ENCODE measurements around the gene DOC2A.

DNA sequence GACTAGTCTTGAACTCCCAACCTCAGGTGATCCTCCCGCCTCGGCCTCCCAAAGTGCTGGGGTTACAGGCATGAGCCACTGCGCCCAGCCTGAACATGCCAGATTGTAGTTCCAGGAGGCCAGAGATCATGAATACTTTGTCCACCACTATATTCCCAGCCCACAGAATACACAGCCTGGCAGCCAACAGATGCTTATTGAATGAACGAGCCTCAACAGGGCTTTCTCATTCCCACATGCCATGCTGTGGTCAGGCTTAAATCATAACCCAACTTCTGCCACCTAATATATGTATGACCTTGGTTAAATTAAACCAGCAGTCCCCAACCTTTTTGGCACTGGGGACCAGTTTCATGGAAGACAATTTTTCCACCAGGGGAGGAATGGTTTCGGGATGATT, 52.1 kb downstream of the DOC2A start:
- TF ChIP-seq, protein P1, sequence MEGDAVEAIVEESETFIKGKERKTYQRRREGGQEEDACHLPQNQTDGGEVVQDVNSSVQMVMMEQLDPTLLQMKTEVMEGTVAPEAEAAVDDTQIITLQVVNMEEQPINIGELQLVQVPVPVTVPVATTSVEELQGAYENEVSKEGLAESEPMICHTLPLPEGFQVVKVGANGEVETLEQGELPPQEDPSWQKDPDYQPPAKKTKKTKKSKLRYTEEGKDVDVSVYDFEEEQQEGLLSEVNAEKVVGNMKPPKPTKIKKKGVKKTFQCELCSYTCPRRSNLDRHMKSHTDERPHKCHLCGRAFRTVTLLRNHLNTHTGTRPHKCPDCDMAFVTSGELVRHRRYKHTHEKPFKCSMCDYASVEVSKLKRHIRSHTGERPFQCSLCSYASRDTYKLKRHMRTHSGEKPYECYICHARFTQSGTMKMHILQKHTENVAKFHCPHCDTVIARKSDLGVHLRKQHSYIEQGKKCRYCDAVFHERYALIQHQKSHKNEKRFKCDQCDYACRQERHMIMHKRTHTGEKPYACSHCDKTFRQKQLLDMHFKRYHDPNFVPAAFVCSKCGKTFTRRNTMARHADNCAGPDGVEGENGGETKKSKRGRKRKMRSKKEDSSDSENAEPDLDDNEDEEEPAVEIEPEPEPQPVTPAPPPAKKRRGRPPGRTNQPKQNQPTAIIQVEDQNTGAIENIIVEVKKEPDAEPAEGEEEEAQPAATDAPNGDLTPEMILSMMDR (conservative IDR thresholded peaks at IDR 0.05; ENCODE audit: low read depth, low read length), result no peak
- TF ChIP-seq RFX5 (IDR thresholded peaks at IDR 0.05; ENCODE audit: low read depth, low read length) (no peak), CHD1 (IDR thresholded peaks at IDR 0.05; ENCODE audit: low read depth, low read length) (no peak), POLR2A (IDR thresholded peaks at IDR 0.05; ENCODE audit: low read depth, low read length) (no peak), RAD21 (IDR thresholded peaks at IDR 0.05; ENCODE audit: low read length) (no peak), CEBPB (IDR thresholded peaks at IDR 0.05; ENCODE audit: low read depth, low read length) (no peak), BHLHE40 (IDR thresholded peaks at IDR 0.05; ENCODE audit: low read depth, low read length) (no peak)
- TF ChIP-seq, protein P2, sequence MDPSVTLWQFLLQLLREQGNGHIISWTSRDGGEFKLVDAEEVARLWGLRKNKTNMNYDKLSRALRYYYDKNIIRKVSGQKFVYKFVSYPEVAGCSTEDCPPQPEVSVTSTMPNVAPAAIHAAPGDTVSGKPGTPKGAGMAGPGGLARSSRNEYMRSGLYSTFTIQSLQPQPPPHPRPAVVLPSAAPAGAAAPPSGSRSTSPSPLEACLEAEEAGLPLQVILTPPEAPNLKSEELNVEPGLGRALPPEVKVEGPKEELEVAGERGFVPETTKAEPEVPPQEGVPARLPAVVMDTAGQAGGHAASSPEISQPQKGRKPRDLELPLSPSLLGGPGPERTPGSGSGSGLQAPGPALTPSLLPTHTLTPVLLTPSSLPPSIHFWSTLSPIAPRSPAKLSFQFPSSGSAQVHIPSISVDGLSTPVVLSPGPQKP (IDR thresholded peaks at IDR 0.05; ENCODE audit: borderline replicate concordance, low read depth, low read length), result no peak
- TF ChIP-seq, protein P3, sequence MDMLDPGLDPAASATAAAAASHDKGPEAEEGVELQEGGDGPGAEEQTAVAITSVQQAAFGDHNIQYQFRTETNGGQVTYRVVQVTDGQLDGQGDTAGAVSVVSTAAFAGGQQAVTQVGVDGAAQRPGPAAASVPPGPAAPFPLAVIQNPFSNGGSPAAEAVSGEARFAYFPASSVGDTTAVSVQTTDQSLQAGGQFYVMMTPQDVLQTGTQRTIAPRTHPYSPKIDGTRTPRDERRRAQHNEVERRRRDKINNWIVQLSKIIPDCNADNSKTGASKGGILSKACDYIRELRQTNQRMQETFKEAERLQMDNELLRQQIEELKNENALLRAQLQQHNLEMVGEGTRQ (IDR thresholded peaks at IDR 0.05; ENCODE audit: low read depth, low read length), result no peak

Data from IMR-90 (cell line).